ENCODE results near the gene RBM27. TPM values are rescaled to one million over a fixed set of nuclear protein-coding genes. Genes with fewer than 3 reads are reported as not detected.
A peak's percentile ranks its signal among the peaks of the same experiment; 100 is the strongest.
"Not testable (repeated sequence)": the region's sequence is repeated elsewhere in the genome, so short reads cannot be mapped to it uniquely, and the experiment has no call there.

The RBM27 gene
- total and polyA plus RNA-seq, 10 of the 15 experiments (the other 5 are each of a cell fraction or from before 2014, with no cell fraction given): 5.8 to 33.9 (median 16.9) TPM

- in situ Hi-C loops (cut with MboI); FAIRE-seq; H3K9me3 ChIP-seq (replicated peaks; ENCODE audit: control insufficient read depth, insufficient read depth, low read length); H3K4me3 ChIP-seq; H2AFZ ChIP-seq (ENCODE audit: control insufficient read depth, low read depth, low read length); H4K20me1 ChIP-seq (ENCODE audit: control insufficient read depth, insufficient read depth); H3K79me2 ChIP-seq (ENCODE audit: control insufficient read depth, insufficient read depth, low read length); H3K4me1 ChIP-seq (ENCODE audit: control insufficient read depth, insufficient read depth, low read length); H3K9ac ChIP-seq (ENCODE audit: control insufficient read depth, insufficient read depth, low read length); H3K27me3 ChIP-seq (replicated peaks in 1 of 2; ENCODE audit: control insufficient read depth in 2 of 2, insufficient read depth in 2 of 2, low read length in 1 of 2); BruUV-seq (replicated peaks): not testable (repeated sequence)
- CTCF ChIA-PET: interaction anchor here (0.9 kb wide), 2 partner anchors 17 to 155 kb away, joined by 3 read pairs; no protein-coding TSS in a partner anchor
- POLR2A ChIA-PET: interaction anchor here (1.0 to 2.2 kb wide), 3 partner anchors 10 to 68 kb away, joined by 3 to 11 read pairs (median 9); no protein-coding TSS in a partner anchor
- H3K27ac ChIP-seq (ENCODE audit: control insufficient read depth, insufficient read depth): peak overlapping the region; percentile 10; the same call in 1 of the 2 replicates
- DNase-seq (ENCODE audit: low read depth, low spot score): peak; percentile 8
- 0 out of 2 replicates have a peak overlapping the region, but pooled peaks have one; percentile 39 for H3K4me2 ChIP-seq (ENCODE audit: control insufficient read depth, insufficient read depth)
- 55% methylated on average over 8 of the region's 8 CpGs for WGBS (ENCODE audit: insufficient coverage, insufficient replicate concordance, low lambda C conversion rate, missing lambda C conversion rate)
- SMC1A ChIA-PET (ENCODE audit: uncharacterized antibody, unreplicated experiment): interaction anchor here (0.7 to 1.3 kb wide), 6 partner anchors 16 to 76 kb away, joined by 3 read pairs; partner anchors contain the start of gene RBM27
- RAD21 ChIA-PET (ENCODE audit: unreplicated experiment): interaction anchor here (1.7 kb wide), 1 partner anchor 33 kb away, joined by 6 read pairs; no protein-coding TSS in a partner anchor
- TF ChIP-seq BHLHE40 (IDR thresholded peaks at IDR 0.05; ENCODE audit: borderline replicate concordance in 1 of 2, low read depth in 2 of 2, low read length in 1 of 2): peak in 1 of 2 experiments; percentile 9; a peak in 1 of 4 replicates
- TF ChIP-seq PAX5 (IDR thresholded peaks at IDR 0.05; ENCODE audit: borderline replicate concordance, low read depth, low read length): peak; percentile 55; the same call in 1 of the 2 replicates
- 0 out of 2 replicates have a peak, but pooled peaks have one; percentile 15 for TF ChIP-seq NR2F1 (conservative IDR thresholded peaks at IDR 0.05)
- peak; percentile 45 for TF ChIP-seq RUNX3 (IDR thresholded peaks at IDR 0.05; ENCODE audit: low read length)
- H3K36me3 ChIP-seq (ENCODE audit: control insufficient read depth in 2 of 2, insufficient read depth in 2 of 2, low read length in 1 of 2): peaks cover 0 to 15% of the 10 kb centered on the region in 2 experiments; a peak in 1 of 4 replicates
- intact Hi-C loops (cut with micrococcal nuclease; ENCODE audit: unreplicated experiment): loop anchor here (2.0 kb wide), 1 partner anchor 30 kb away; the partner anchor contains the start of gene RBM27
- ATAC-seq: peak; percentile 92
Measured at GRCh38 chr5:146173049-146173448, 30.4 kb upstream of the RBM27 start.

DNA sequence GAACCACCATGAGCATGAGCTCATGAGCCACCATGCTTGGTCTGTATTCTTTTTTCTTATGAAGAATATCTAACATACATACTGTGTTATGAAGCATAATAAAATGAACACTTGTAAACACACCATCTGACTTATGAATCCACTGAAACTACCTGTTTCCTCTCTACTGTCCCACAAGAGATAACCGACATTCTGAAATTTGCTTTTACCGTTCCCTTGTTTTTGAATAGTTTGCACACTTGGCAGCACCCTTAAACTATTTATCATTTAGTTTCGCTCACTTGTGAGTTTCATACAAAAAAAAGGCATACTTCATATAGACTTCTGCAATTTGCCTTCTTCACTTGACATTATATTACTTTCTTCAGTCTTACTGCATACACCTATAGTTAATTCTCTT lies 29.8 kb upstream of the RBM27 start:
- Histone ChIP-seq H3K27ac (ENCODE audit: control insufficient read depth, insufficient read depth) (peak overlapping the region; percentile 10; the same call in 1 of the 2 replicates), H3K4me2 (ENCODE audit: control insufficient read depth, insufficient read depth) (0 out of 2 replicates have a peak overlapping the region, but pooled peaks have one; percentile 39), H3K36me3 (ENCODE audit: control insufficient read depth in 2 of 2, insufficient read depth in 2 of 2, low read length in 1 of 2) (peaks cover 0 to 15% of the 10 kb centered on the region in 2 experiments; a peak in 1 of 4 replicates), H3K4me3 (no peak overlapping the region), H3K9me3 (replicated peaks; ENCODE audit: control insufficient read depth, insufficient read depth, low read length) (no peaks in the 10 kb centered on the region), H3K9ac (ENCODE audit: control insufficient read depth, insufficient read depth, low read length) (no peak overlapping the region), H3K27me3 (replicated peaks in 1 of 2; ENCODE audit: control insufficient read depth in 2 of 2, insufficient read depth in 2 of 2, low read length in 1 of 2) (no peaks in the 10 kb centered on the region), H3K79me2 (ENCODE audit: control insufficient read depth, insufficient read depth, low read length) (no peaks in the 10 kb centered on the region; the same call in 1 of the 2 replicates), H3K4me1 (ENCODE audit: control insufficient read depth, insufficient read depth, low read length) (no peaks in the 10 kb centered on the region; the same call in none of the 2 replicates), H4K20me1 (ENCODE audit: control insufficient read depth, insufficient read depth) (no peaks in the 10 kb centered on the region), H2AFZ (ENCODE audit: control insufficient read depth, low read depth, low read length) (no peak overlapping the region)
- BruUV-seq (replicated peaks): TSS peak; percentile 29
- ATAC-seq: peak; percentile 96
- DNase-seq (ENCODE audit: low read depth, low spot score): peak; percentile 69
- intact Hi-C loops (cut with micrococcal nuclease; ENCODE audit: unreplicated experiment): loop anchor here (2.0 kb wide), 1 partner anchor 29 kb away; the partner anchor contains the start of gene RBM27
- FAIRE-seq: peak; percentile 97
- ChIA-PET CTCF (interaction anchor here (0.8 to 1.1 kb wide), 4 partner anchors 32 to 155 kb away, joined by 3 read pairs; no protein-coding TSS in a partner anchor), RAD21 (ENCODE audit: unreplicated experiment) (interaction anchor here (0.7 to 1.7 kb wide), 2 partner anchors 32 to 114 kb away, joined by 3 to 6 read pairs; no protein-coding TSS in a partner anchor), POLR2A (interaction anchor here (1.0 to 2.2 kb wide), 3 partner anchors 9 to 67 kb away, joined by 3 to 11 read pairs (median 9); no protein-coding TSS in a partner anchor), SMC1A (ENCODE audit: uncharacterized antibody, unreplicated experiment) (interaction anchor here (0.7 to 1.3 kb wide), 7 partner anchors 11 to 75 kb away, joined by 3 read pairs; partner anchors contain the start of gene RBM27)
- WGBS (ENCODE audit: insufficient coverage, insufficient replicate concordance, low lambda C conversion rate, missing lambda C conversion rate): 1% methylated on average over 3 of the region's 3 CpGs
- in situ Hi-C loops (cut with MboI): no loop called here
- 0 out of 2 replicates have a peak, but pooled peaks have one; percentile 25 for TF ChIP-seq GABPA (IDR thresholded peaks at IDR 0.05; ENCODE audit: low read depth)
- no peak for TF ChIP-seq SUPT20H (IDR thresholded peaks at IDR 0.05; ENCODE audit: borderline replicate concordance, control insufficient read depth, low read depth, low read length)
- TF ChIP-seq EGR1 (IDR thresholded peaks at IDR 0.05; ENCODE audit: borderline replicate concordance in 1 of 2, low read depth in 2 of 2, low read length in 2 of 2): no peak
- 0 out of 2 replicates have a peak, but pooled peaks have one; percentile 16 for TF ChIP-seq ZNF24 (IDR thresholded peaks at IDR 0.05)
- no peak for TF ChIP-seq STAT3 (IDR thresholded peaks at IDR 0.05; ENCODE audit: low read depth, low read length)
- no peak for TF ChIP-seq NRF1 (conservative IDR thresholded peaks at IDR 0.05; ENCODE audit: low read depth, low read length)
- TF ChIP-seq NKRF (conservative IDR thresholded peaks at IDR 0.05): no peak
- TF ChIP-seq MTA2 (IDR thresholded peaks at IDR 0.05; ENCODE audit: low read depth): peak; percentile 73
